Upper lobe of left lung (tissue), 4 donors: ENCODE results near the gene MYL6B.

Experiments
- CTCF ChIP-seq, 6 experiments: fragments of 450-650 bp in 4 of 6; fragments of 200-600 bp in 2 of 6; sonication (generic) in 2 of 6; IDR thresholded peaks; one replicate each; pipeline ENCODE4 v1.5.1; 2016 to 2019; ENCODE audit warnings: antibody characterized with exemption in 6 of 6
- EP300 ChIP-seq, 4 donors: sonication (generic); formaldehyde crosslinking; IDR thresholded peaks; one replicate each; pipeline ENCODE4 v1.5.1; 2017; ENCODE audit warnings: antibody characterized with exemption in 4 of 4, control low read depth in 2 of 4

- no peak for TF ChIP-seq CTCF (IDR thresholded peaks at IDR 0.05)
- peak in 1 of 4 donors; percentile 2 for TF ChIP-seq EP300 (IDR thresholded peaks at IDR 0.05)
These were observed at the start of gene MYL6B for GRCh38 chr12:56152132-56152755.
